Heart right ventricle (tissue), 16 donors: ENCODE measurements around the gene IFT88. TPM values are rescaled to one million over a fixed set of nuclear protein-coding genes. Genes with fewer than 3 reads are reported as not detected.
A peak's percentile ranks its signal among the peaks of the same experiment; 100 is the strongest.

Experiments used
- ATAC-seq, 8 donors: fragments of 200-7000 bp; cut with Tn5 transposase; one replicate each; pipeline ENCODE4 v1.9.1; 2020; ENCODE audit warnings: mild to moderate bottlenecking in 8 of 8, moderate library complexity in 8 of 8, moderate number of reproducible peaks in 1 of 8
- DNase-seq, 2 donors: peaks; one replicate each; pipeline ENCODE4 v3.0.0-alpha.2; 2020
- H3K27ac ChIP-seq, 10 donors: fragments of 200-600 bp; sonication (generic) in 2 of 10; one replicate each; pipeline versions ENCODE4 v1.5.0 to v1.8.0; 2020 to 2022; ENCODE audit warnings: mild to moderate bottlenecking in 3 of 10
- H3K27me3 ChIP-seq, 7 donors: fragments of 200-600 bp; one replicate each; pipeline ENCODE4 v1.8.0; 2021 to 2022; ENCODE audit warnings: mild to moderate bottlenecking in 2 of 7
- H3K36me3 ChIP-seq, 9 donors: fragments of 200-600 bp; sonication (generic) in 1 of 9; one replicate each; pipeline versions ENCODE4 v1.5.0 to v1.8.0; 2020 to 2022; ENCODE audit warnings: mild to moderate bottlenecking in 2 of 9
- H3K4me1 ChIP-seq, 9 donors: fragments of 200-600 bp; sonication (generic) in 1 of 9; one replicate each; pipeline versions ENCODE4 v1.5.0 to v1.8.0; 2020 to 2022; ENCODE audit warnings: mild to moderate bottlenecking in 4 of 9
- H3K4me3 ChIP-seq, 10 donors: fragments of 200-600 bp; sonication (generic) in 2 of 10; one replicate each; pipeline versions ENCODE4 v1.5.0 to v1.8.0; 2020 to 2022; ENCODE audit warnings: mild to moderate bottlenecking in 7 of 10, moderate library complexity in 2 of 10
- H3K9me3 ChIP-seq, 11 donors: fragments of 200-600 bp in 10 of 11; sonication (generic) in 2 of 11; one replicate each; pipeline versions ENCODE4 v1.5.0 to v1.8.0; 2013 to 2022; ENCODE audit warnings: mild to moderate bottlenecking in 2 of 11, control low read depth in 1 of 11, moderate library complexity in 1 of 11
- CTCF ChIP-seq, 9 donors: fragments of 200-600 bp; sonication (generic) in 2 of 9; IDR thresholded peaks; one replicate each; pipeline versions ENCODE4 v1.5.0 to v1.8.0; 2021 to 2022; ENCODE audit warnings: antibody characterized with exemption in 9 of 9, mild to moderate bottlenecking in 5 of 9, moderate library complexity in 1 of 9
- WGBS, 2 donors: extraction: QIAGEN DNeasy Blood & Tissue Kit; methylation state at CpG; one replicate each; pipeline ENCODE4 v1.1.7; 2013; ENCODE audit warnings: inconsistent platforms in 1 of 2; 5-methylcytosine and 5-hydroxymethylcytosine counted together
- intact Hi-C, 10 donors: fragments of 100-400 bp; cut with DNase I; formaldehyde crosslinking; loops; one replicate each; pipeline versions ENCODE4 v1.11.1 to v1.14.2; 2022
- polyA plus RNA-seq, 2 donors: library from polyadenylated mRNA; stranded (reverse); fragments of 200-250 nt; gene quantifications; one replicate each; pipeline ENCODE4 v1.2.3, GENCODE V29; 2013
- total RNA-seq, 10 donors: library from RNA; stranded (reverse); fragmentation: NEBNext Ultra II Directional in 3 of 10; extraction: Animal tissue kit (Norgen Biotek cat#: 25700) in 3 of 10; gene quantifications; one replicate each; pipeline versions ENCODE4 v1.2.1 to v1.2.4, GENCODE V29; 2021 to 2023
- donor health status: Arrhythmogenic right ventricular cardiomyopathy.
- donor health status: ischemic (EF 13 %, LVEDD 7.1; RV severe dilation, severe dysfunction).
- donor health status: healthy with polysubstance abuse.
- donor health status: DM: no; HTN: yes; CAD: no.
- donor health status: DM: no; HTN: no; CAD: no.
- donor health status: ischemic (EF 25% LVEDD 6.9; RV normal size, moderate dysfunction).
- donor health status: ischemic (EF 25% LVEDD 5.7; RV mildly dilated, moderate dysfunction).
- donor health status: healthy.
- donor health status: DM: yes; HTN: yes; CAD: no.
- donor health status: Ischemic cardiomyopathy.
- donor health status: ischemic (EF 35%, LVEDD 5.7; RV mildly dilated, moderate dysfunction).
- donor health status: nonischemic (EF 11% LVEDD 7.7; RV severe dilation, severe dysfunction).
- donor health status: DM: yes; HTN: yes; CAD: no.
- donor health status: PGD.
- donor health status: ischemic (EF 29% LVEDD 5.4; RV normal size, mild dysfunction).
- donor health status: nonischemic (EF 23%, LVEDD 6.1; RV moderate dilation, normal function).

IFT88 gene
- total and polyA plus RNA-seq, 12 donors = 5.9 to 13.6 (median 7.3) TPM

GRCh38 chr13:20544201-20544923 lies 22.6 kb upstream of the IFT88 start:
- Histone ChIP-seq H3K27ac (no peak overlapping the region), H3K9me3 (no peaks in the 10 kb centered on the region), H3K27me3 (no peaks in the 10 kb centered on the region), H3K4me1 (peaks cover 0 to 19% (median 0%) of the 10 kb centered on the region in 9 donors), H3K4me3 (no peak overlapping the region), H3K36me3 (no peaks in the 10 kb centered on the region)
- intact Hi-C loops = no loop called here
- TF ChIP-seq CTCF (IDR thresholded peaks at IDR 0.05) = no peak
- 81 to 83% methylated on average over 7 of the region's 7 CpGs for WGBS, 2 donors
- DNase-seq = no peak
- ATAC-seq = peak in 1 of 8 donors; percentile 41

GRCh38 chr13:20546556-20546955 lies 20.4 kb upstream of the IFT88 start:
- no peak overlapping the region for H3K27ac ChIP-seq
- no peaks in the 10 kb centered on the region for H3K36me3 ChIP-seq
- H3K9me3 ChIP-seq = no peaks in the 10 kb centered on the region
- H3K4me1 ChIP-seq = peaks cover 0 to 19% (median 0%) of the 10 kb centered on the region in 9 donors
- ATAC-seq = peak in 2 of 8 donors; percentile 33 to 35
- H3K27me3 ChIP-seq = no peaks in the 10 kb centered on the region
- intact Hi-C loops = no loop called here
- WGBS, 2 donors = 60 to 63% methylated on average over 1 of the region's 1 CpG
- no peak for TF ChIP-seq CTCF (IDR thresholded peaks at IDR 0.05)
- H3K4me3 ChIP-seq = no peak overlapping the region
- no peak for DNase-seq

GRCh38 chr13:20547479-20547908 lies 19.5 kb upstream of the IFT88 start:
- DNase-seq (no peak), ATAC-seq (no peak)
- Histone ChIP-seq H3K4me1 (peaks cover 0 to 19% (median 0%) of the 10 kb centered on the region in 9 donors), H3K27ac (no peak overlapping the region), H3K4me3 (no peak overlapping the region), H3K36me3 (no peaks in the 10 kb centered on the region), H3K27me3 (no peaks in the 10 kb centered on the region), H3K9me3 (no peaks in the 10 kb centered on the region)
- WGBS, 2 donors = 87 to 90% methylated on average over 4 of the region's 4 CpGs
- no peak for TF ChIP-seq CTCF (IDR thresholded peaks at IDR 0.05)
- intact Hi-C loops = no loop called here

GRCh38 chr13:20550799-20551198 lies 16.2 kb upstream of the IFT88 start:
- TF ChIP-seq CTCF (IDR thresholded peaks at IDR 0.05) = no peak
- intact Hi-C loops = no loop called here
- H3K4me3 ChIP-seq = no peak overlapping the region

More at GRCh38 chr13:20550799-20551198, 16.2 kb upstream of the IFT88 start:
- no peaks in the 10 kb centered on the region for H3K36me3 ChIP-seq
- DNase-seq (no peak), ATAC-seq (no peak)
- no peaks in the 10 kb centered on the region for H3K9me3 ChIP-seq
- H3K27me3 ChIP-seq = no peaks in the 10 kb centered on the region
- peaks cover 0 to 12% (median 0%) of the 10 kb centered on the region in 9 donors for H3K4me1 ChIP-seq
- no peak overlapping the region for H3K27ac ChIP-seq
- WGBS, 2 donors = 49 to 52% methylated on average over 5 of the region's 5 CpGs
